NK-92 (cell line): ENCODE measurements around the gene TBC1D2B.

Source experiments
- DNase-seq: peaks from one replicate; lab custom pipeline; 2025; ENCODE audit not compliant: unreplicated experiment; lab: John Stamatoyannopoulos, UW

Gene TBC1D2B

DNA sequence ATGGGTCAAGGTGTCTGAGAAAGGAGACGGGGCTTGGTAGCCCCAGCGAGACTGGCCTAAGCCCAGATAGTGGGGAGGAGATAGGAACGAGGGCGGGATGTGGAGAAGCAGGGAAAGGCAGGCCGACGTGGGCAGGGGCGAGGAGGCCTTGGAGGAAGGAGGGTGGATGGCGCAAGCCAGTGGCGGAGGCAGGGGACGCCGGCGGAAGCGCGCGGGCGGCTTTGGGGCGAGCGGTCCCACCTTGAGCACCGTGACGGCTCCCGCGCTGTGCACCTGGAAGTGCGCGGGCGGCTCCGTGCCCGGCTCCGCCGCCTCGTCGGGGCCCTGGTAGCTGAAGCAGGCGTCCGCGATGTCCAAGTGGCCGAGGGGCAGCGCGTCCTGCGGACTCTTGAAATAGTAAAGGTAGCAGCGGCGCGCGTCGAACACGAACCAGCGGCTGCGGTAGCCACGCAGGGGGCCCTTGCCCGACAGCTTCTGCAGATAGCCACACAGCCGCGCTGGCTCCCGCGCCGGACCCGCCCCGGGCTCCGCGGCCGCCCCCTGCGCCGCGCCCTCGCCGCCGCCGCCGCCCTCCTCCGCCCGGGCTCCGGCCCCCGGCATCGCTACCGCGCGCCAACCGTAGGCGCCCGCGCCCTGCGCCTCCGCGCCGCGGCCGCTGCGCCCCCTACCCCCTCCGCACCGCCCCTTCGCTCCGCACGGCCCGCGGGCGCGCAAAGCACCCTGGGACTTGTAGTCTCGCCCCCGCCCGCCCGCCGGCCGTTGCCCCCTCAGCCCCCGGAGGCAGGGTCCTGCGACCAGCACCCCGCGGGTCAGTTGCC lies at the start of gene TBC1D2B:
TBC1D2B (minus strand) TSS at position 659 of the 818 bp plus-strand sequence; CDS start at position 600, 59 bp downstream.
- DNase-seq: no peak

DNA sequence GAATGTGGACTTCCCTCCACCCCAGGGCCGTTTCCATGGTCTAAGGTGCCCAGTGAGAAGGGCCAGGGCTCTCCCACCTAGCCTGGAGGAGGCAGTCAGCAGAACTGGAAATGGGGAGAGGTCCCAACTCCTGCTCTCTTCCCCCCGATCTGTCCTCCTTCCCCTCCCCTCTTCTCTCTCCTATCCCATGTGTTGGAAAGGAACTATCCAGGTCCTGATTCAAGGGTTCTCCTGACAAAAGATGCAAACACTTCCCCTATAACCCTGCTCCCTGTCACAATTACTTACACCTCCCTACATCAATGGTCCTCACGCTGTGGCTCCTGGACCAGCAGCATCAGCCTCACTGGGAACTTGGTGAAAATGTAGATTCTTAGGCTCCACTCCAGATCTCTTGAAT lies 47.8 kb upstream of the TBC1D2B start:
- DNase-seq: no peak

DNA sequence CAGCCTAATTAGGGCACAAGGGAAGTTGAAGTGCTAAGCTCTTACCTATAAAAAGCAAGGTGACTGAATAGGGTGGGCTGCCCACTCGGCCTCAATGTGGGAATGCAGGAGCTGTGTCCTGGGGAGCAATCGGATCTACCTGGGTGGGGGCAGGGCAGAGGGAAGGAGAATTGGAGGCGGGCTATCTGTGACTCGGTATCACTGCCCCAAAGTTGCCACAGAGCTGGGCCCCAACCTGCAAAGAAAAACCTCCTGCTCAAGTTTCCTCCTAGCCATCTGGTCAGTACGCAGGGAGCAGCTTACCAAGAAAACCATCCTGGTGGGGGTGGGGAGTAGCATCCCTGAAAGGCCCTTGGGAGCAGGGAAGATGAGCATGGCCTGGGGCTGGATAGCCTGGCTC lies 43.0 kb upstream of the TBC1D2B start:
- no peak for DNase-seq

DNA sequence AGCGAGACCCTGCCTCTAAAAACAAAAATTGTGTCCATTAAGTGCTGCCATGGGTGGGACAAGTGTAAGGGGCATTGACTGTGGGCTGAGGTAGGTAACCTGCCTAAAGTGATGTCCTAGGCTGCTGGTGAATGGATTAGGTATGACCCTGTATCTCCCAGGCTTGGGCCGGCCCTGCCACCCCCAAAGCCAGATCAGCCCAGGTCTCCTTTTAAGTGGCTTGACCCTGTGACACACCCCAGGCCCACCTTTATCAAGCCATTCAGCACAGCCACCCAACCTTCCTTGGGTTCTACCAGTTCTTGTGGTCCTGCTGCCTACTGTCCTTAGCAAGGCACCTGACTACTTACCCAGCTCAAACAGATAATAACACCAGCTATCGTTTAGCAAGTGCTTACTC lies 35.0 kb upstream of the TBC1D2B start:
- DNase-seq: no peak

DNA sequence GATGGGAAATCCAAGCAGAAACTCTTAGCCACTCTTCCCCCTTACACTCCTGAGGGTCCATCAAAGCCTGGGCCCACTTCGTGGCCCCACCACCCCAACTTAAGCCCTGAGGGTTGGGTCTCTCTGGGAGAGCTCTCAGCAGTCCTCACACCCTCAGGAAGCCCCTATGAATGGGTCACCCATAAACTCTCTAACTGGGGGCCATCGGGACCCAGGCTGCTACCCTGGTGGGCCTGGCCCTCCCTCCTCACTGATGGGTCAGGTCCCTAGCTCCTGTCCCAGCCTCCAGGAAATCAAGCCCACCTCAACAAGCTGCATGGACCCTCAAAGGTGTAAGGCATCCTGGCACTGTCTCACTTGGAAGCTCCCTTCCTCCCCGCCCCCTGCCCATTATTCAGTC lies 34.3 kb upstream of the TBC1D2B start:
- no peak for DNase-seq

DNA sequence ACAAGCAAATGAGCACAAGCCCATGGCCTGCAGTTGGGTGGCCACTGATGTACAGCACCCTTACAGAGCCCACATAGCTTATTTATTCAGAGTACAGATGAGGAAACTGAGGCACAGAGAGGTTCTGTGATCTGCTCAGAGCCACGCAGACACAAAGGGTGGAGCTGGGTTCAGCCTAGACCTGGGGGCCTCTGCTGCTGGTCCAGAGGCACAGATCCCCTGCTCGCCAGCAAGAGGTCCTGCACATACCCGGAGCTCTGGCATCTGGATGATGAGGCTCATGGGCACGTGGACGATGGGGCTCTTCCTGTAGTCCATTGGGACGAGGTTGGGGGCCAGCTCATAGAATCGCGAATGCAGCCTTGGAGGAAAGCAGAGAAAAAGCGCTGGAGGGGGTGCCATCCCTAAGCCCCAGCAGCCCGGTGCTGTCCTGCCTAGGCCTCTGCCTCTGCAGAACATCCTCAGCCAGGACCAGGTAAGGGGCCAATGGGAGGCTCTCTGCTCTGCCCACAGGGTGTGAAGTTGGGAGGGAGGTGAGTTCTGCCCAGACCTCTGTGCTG lies 33.5 kb upstream of the TBC1D2B start:
- no peak for DNase-seq

DNA sequence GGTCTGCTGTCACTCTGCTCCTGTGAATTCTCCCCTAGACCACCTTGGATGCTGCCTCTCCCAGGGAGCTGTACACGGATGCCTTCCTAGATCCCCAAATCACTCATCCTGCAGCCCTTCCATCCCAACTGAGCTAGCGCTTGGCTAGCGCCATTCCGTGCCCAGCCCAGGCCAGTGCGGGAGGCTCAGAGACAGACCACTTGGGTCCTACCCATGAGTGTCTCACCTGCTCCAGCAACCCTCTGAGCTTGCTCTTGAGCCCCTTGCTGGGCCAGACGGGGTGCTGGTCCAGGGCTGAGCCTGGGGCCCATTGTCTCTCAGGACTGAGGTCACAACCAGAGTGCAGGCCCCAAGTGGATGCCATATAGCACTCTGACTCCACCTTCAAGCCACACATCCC lies 32.6 kb upstream of the TBC1D2B start:
- no peak for DNase-seq

DNA sequence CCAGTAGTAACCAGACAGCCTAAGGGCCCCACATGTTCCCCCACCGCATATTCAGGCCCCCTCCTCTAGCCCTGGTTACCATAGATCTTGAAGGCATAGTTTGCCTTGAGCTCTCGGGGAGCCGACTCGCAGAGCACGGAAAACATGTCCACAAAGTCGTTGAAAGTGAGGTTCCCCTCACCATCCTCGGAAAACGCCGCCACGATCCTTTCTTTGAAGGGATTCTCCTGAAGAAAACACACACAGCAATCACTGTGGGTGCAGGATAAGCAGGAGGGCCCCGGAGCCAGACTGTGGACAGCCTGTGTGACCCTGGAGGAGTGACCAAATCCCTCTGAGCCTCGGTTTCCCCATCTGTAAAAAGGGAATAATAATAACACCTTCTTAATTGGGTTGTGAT lies 31.6 kb upstream of the TBC1D2B start:
- no peak for DNase-seq

DNA sequence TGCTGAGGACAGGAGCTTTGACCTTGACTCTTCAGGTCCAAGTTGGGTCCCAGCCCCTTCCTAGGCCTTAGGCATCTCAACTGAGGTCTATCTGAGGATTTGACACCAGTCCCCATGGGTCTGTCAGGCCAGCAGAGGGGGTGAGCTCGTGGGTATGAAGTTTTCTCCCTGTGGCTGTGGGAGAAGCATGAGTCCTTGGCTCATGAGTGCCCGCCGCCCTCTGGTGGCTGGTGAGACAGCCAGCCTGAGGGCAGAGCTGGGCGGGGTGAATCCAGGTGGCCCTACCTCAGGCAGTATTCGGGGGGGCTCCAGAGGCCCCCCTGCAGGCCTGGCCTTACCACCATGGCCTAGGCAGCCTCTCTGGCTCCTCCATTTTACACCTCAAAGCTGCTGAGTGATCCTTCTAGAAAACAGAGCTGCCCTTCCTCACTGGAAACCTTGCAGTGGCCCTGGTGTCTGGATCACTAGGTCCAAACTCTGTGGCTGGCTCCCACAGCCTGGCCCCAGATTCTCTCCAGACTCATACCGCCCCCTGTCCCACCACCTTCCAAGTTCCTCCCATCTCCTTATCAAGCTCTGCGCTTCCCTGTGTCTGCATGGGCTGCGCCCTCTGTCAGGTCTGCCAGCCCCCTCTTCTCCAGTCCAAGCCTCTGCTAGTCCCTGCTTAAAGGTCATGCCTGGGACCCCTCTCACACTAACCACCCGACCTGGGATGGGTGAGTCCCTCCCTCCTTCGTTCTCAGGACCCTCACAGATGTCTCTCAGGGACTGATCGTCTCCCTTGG lies 31.0 kb upstream of the TBC1D2B start:
- DNase-seq: no peak

DNA sequence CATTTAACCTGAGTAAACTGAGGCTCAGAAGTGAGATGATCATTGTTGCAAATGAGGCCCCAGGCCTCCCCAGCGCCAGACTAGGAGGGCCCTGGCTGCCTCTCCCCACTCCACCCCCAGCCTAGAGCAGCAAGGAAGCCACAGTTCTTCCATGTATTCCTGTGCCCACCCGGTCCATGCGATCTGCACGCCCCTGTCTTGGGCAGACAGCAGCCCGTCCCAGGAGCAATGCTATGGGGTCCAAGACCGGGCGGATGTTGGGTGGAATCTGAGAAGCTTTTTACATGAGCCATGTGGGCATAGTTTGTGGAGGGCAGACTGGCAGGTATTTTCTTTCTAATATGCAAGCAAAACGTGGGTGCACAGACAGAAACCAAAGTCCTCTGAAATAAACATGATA lies 30.0 kb upstream of the TBC1D2B start:
- DNase-seq: no peak

DNA sequence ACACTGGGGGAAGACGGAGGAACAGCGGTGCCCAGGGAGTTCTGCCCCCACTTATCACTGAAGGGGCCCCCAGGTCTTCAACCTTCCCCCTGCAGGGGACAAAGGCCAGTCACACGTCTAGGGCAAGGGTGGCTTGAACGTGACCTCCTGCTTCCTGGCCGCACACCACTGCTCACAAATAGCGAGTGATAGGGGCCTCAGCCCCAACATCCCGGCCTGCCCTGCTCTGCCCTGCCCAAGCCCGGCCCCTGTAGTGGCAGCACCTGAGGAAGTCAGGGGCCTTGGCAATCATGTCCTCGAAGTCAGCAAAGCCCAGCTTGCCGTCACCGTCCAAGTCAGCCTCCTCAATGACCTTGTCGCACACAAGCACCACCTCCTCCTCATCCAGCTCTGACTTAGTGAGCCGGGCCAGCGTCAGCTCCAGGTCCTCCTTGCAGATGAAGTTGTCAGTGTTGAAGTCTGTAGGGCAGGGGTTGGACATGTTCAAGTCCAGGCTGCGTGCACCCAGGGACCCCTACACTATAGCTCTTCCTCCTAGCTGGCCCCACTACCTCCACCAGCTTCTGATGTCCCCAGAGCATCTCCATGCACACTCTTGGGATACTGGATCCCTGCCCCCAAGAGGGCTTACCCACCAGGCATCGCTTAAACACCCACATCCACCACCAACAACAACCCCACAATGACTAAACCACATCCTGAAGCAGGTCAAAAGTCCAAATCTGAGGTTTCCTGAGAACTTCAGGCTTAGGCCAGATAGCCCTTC lies 28.1 kb upstream of the TBC1D2B start:
- no peak for DNase-seq

DNA sequence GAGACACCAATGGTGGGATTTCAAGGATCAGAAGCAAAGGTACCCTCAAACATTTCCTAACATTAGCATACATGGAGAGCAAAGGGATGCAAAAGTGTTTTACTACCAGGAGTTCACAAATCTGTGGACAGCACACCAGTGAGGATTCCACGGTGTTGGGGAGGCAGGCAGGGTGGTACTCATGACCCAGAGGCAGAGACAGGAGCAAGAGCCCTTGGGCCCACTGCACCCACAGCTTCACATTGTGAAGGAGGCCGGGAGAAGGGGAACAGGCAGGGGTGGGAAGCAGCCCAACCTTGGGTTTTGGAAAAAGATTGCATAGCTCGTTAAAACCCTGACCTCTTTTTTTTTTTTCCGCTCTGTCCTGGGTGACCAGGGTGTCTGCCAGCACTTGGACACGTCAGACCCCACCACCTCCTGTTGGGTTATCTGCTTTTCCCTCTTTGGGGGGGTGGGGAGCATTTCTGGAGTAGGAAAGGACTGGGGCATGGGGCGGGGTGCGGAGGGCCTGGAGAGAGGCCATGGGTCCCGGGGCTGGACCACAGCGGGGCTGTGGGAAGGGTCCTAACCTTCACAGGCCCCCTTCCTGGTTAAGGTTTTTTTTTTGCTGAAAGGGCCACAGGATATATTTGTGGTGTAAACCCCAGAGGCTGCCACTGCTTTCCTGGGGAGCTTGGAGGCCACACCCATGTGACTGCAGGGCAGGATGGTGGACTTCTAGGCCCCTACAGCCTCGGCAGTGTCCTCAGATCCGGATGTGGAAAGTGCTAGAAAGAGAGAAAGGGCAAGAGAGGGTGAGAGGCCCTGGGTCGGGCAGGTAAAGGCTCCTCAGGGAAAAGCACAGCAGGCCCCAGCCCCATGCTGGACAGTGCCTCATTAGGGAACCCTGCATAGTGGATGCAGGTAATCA lies 27.3 kb upstream of the TBC1D2B start:
- DNase-seq: no peak

DNA sequence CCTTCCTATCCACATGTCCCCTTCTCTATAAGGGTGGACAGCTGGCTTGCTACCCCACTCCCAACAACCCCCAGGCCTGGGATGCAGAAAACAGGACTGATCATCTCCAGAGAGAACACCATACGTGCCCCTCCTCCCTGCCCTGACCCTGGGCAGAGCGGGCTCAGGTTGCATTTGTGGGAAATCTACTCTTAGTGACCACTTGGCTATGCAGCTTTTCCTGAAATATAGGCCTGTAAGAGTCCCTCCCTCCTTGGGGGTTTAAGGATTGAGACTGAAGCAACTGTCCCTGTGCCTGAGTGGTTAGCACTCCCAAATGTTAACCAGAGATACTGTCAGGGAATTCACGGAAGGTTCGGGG lies 26.6 kb upstream of the TBC1D2B start:
- DNase-seq: no peak

- no peak for DNase-seq
These were observed 26.1 kb upstream of the TBC1D2B start for GRCh38 chr15:78103406-78104118.

- no peak for DNase-seq
These were observed 25.2 kb upstream of the TBC1D2B start for GRCh38 chr15:78102741-78103140.

- DNase-seq: no peak
These were observed 24.7 kb upstream of the TBC1D2B start for GRCh38 chr15:78102211-78102610.

- DNase-seq: no peak
These were observed 24.1 kb upstream of the TBC1D2B start for GRCh38 chr15:78101423-78102105.

GRCh38 chr15:78100886-78101285 lies 23.4 kb upstream of the TBC1D2B start:
- DNase-seq: no peak

GRCh38 chr15:78098131-78098755 lies 20.7 kb upstream of the TBC1D2B start:
- DNase-seq: no peak
